Measurements from ENCODE around the gene OSMR. TPM values are rescaled to one million over a fixed set of nuclear protein-coding genes. Genes with fewer than 3 reads are reported as not detected.

The OSMR gene
- total RNA-seq, 4 donors from 2014 or later: 38.6 to 61.0 (median 51.7) TPM

DNA sequence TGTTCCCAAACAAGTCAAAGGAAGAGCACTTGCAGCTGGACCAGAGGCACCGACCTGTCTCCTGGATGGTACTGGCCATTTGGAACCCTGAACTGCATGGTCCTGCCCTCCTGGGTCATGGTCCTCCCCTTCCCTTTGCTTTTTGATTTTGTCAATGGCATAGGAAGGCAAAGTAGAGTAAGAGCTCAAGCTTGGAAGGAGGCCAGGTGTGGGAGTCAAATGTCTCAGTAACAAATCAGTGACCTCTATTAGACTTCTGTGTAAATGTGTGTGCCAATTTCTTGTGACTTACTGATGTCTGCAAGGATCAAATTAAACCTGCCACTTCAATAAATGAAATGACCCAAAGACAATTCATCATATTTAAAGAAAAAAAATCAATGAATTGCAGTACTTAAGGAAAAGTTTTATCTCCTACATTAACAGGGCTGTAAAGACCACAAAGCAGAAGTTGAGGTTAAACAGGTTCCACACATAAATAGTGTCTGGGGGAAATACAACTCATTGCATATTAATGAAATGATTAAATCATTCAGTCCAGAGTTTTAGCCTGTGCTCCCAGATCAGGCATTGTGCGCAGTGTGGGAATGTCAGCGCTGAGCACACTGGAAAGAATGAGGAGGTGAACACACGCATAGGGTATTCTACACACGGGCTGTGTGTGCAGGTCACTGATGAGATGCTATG lies 32.7 kb downstream of the OSMR start:
- TF ChIP-seq, protein P1, sequence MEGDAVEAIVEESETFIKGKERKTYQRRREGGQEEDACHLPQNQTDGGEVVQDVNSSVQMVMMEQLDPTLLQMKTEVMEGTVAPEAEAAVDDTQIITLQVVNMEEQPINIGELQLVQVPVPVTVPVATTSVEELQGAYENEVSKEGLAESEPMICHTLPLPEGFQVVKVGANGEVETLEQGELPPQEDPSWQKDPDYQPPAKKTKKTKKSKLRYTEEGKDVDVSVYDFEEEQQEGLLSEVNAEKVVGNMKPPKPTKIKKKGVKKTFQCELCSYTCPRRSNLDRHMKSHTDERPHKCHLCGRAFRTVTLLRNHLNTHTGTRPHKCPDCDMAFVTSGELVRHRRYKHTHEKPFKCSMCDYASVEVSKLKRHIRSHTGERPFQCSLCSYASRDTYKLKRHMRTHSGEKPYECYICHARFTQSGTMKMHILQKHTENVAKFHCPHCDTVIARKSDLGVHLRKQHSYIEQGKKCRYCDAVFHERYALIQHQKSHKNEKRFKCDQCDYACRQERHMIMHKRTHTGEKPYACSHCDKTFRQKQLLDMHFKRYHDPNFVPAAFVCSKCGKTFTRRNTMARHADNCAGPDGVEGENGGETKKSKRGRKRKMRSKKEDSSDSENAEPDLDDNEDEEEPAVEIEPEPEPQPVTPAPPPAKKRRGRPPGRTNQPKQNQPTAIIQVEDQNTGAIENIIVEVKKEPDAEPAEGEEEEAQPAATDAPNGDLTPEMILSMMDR (IDR thresholded peaks at IDR 0.05; ENCODE audit: low read depth): no peak

DNA sequence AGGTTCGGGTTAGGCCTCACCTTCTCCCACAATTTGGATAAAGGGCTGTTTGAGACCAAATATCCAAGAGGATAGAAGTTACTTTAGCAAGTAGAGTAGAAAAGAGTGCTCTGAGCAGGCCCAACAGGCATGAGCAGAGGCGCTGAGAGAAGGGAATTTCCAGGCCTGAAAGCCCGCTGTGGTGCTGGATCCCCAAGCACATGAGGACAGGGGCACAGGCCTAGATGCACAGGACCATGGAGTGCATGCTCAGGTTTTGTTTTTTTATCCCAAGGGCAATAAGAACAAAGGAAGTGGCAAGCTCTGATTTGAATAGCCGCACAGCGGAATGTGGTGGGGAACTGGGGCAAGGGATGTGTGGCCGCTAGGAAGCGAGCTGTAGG lies 33.3 kb downstream of the OSMR start:
- TF ChIP-seq, protein P1 (IDR thresholded peaks at IDR 0.05; ENCODE audit: low read depth): no peak

DNA sequence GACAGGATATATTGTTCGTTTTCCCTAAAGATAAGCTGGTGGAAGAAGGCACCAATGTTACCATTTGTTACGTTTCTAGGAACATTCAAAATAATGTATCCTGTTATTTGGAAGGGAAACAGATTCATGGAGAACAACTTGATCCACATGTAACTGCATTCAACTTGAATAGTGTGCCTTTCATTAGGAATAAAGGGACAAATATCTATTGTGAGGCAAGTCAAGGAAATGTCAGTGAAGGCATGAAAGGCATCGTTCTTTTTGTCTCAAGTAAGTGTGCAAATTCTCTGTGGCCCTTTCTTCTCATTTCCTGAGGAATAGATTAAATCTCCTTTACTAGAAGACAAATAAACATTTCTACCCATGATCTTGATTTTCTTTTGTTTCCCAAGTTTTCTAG lies 38.0 kb downstream of the OSMR start:
- TF ChIP-seq, protein P1 (IDR thresholded peaks at IDR 0.05; ENCODE audit: low read depth): no peak

DNA sequence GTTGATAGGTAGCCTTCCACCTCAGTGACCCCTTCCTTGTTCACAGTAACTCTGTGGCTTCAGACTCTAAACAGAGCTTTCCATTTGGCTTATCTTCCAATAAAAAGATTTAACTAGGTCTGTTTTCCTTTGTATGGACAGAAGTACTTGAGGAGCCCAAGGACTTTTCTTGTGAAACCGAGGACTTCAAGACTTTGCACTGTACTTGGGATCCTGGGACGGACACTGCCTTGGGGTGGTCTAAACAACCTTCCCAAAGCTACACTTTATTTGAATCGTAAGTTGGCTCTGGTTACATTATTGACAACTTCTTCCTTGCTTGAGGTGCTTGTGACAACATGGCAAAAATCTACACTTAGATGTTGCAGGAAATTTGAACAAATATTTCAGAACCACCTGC lies 39.4 kb downstream of the OSMR start:
- TF ChIP-seq, protein P1 (IDR thresholded peaks at IDR 0.05; ENCODE audit: low read depth): no peak

DNA sequence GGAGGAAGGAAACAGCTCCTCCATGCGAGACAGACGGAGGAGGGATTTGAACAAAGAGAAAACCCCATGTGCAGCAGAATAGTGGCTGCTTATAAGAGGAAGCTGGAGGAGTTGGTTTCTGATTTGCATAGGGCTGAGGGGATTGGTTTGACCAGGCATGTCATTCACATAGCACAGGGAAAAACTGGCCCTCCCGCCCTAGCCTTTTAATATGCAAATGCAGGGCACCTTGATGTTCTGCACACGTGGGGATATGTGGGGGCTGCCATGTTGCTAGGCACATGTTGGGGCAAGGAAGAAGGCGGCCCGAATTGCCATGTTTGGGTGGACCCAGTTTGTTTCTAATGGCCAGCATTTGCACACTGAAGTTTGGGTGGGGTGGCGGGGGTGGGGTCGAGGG lies 42.2 kb downstream of the OSMR start:
- TF ChIP-seq, protein P1 (IDR thresholded peaks at IDR 0.05; ENCODE audit: low read depth): no peak

DNA sequence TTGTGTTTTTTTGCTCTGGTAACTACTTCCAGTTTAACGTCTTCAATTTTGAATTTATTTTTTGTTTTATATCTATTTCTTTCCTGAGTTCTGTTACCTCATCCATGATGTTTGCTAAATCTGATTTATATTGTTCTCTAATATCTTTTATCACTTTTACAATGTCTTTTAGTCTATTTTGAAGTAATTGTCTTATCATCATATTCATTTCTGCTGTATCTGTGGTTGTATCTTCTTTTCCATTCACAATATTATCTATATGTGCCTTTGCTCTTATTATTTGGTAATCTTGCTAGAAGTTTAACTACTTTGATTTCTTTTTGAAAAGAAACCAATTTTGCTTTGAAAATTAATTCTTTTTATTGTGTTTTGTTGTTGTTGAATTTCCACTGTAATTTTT lies 43.6 kb downstream of the OSMR start:
- TF ChIP-seq, protein P1 (IDR thresholded peaks at IDR 0.05; ENCODE audit: low read depth): no peak

DNA sequence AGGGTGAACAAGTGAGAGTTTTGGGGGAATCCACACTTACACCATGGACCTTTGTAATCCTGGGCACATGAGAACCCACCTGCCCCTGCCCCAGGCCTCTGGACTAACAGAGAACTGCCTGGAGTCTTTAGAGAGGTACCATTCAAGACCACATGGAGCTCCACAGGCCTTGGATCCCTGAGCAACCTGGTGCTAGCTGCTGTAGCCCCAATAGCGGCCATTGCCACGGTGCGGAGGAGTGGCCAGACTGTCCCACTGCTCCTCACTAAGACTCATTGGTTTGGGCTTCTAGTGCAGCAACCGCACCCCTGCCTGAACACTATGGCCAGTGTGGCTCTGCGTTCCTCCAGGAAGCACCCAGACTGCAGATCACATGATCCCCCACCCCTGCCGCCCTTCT lies 45.8 kb downstream of the OSMR start:
- TF ChIP-seq, protein P1 (IDR thresholded peaks at IDR 0.05; ENCODE audit: low read depth): no peak
